Activated CD4-positive, alpha-beta T cell treated with anti-CD3 and anti-CD28 coated beads, Interleukin-2, amount 50 U/mL, for 4 hours (primary cell): Measurements from ENCODE around the gene GATA2.

ENCODE experiments used
- DNase-seq, 2 experiments: peaks; one replicate each; pipeline ENCODE4 v3.0.0-alpha.2; 2020

Gene GATA2

DNA sequence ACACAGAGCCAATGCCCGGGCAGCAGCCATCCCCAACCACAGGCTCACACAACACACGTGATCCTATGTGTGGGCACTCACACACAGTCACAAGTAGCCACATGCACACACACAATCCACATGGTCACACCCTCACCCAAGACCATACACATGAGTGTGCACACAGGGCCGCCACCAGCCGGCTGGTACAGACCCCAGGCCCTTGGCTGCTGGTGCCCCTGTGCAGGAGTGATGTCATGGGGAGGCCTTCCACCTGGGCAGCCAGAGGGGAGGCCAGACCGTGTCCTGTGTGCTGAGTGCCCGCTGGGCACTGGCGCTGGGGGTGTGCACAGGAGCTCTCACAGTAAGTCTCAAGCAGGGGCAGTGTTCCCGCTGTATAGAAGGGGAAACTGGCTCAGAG lies 63.2 kb downstream of the GATA2 start:
- no peak for DNase-seq
